Pancreas (tissue), 10 donors: ENCODE measurements around the gene SMARCB1. TPM values are rescaled to one million over a fixed set of nuclear protein-coding genes. Genes with fewer than 3 reads are reported as not detected.
A peak's percentile ranks its signal among the peaks of the same experiment; 100 is the strongest.

Experiments used
- ATAC-seq, 4 donors: fragments of 200-7000 bp; cut with Tn5 transposase; one replicate each; pipeline versions ENCODE4 v1.8.0 to v1.9.1; 2020; ENCODE audit warnings: mild to moderate bottlenecking in 4 of 4, moderate library complexity in 4 of 4
- DNase-seq, 6 donors: peaks; one replicate each; pipeline ENCODE4 v3.0.0-alpha.2; 2020
- FAIRE-seq: peaks from 2 replicates; lab custom pipeline; 2012; peaks lifted over from hg19 to GRCh38; lab: Jason Lieb, UNC
- H3K27ac ChIP-seq, 4 donors: fragments of 200-600 bp; sonication (generic); 1 replicate in 3 of 4; 2 replicates in 1 of 4; pipeline versions ENCODE4 v1.5.0 to v1.8.0; 2020
- H3K27me3 ChIP-seq, 4 donors: fragments of 200-600 bp; one replicate each; pipeline ENCODE4 v1.8.0; 2021
- H3K36me3 ChIP-seq, 3 donors: fragments of 200-600 bp; sonication (generic) in 1 of 3; one replicate each; pipeline versions ENCODE4 v1.5.0 to v1.8.0; 2020 to 2021
- H3K4me1 ChIP-seq, 3 donors: fragments of 200-600 bp; one replicate each; pipeline ENCODE4 v1.8.0; 2021
- H3K4me3 ChIP-seq, 4 donors: fragments of 200-600 bp; sonication (generic) in 2 of 4; one replicate each; pipeline versions ENCODE4 v1.5.0 to v1.8.0; 2020 to 2021
- H3K9me3 ChIP-seq, 4 donors: fragments of 200-600 bp; one replicate each; pipeline ENCODE4 v1.8.0; 2021
- WGBS, 2 donors: extraction: QIAGEN DNeasy Blood & Tissue Kit; methylation state at CpG; one replicate each; pipeline ENCODE4 v1.1.7; 2013; 5-methylcytosine and 5-hydroxymethylcytosine counted together
- intact Hi-C, 3 donors: fragments of 100-400 bp; cut with DNase I; formaldehyde crosslinking; loops; one replicate each; pipeline versions ENCODE4 v1.11.1 to v1.14.2; 2022
- polyA plus RNA-seq, 2 donors: library from polyadenylated mRNA; stranded (reverse); fragments of 200-250 nt; gene quantifications; one replicate each; pipeline ENCODE4 v1.2.3, GENCODE V29; 2013
- total RNA-seq, 6 donors: library from RNA; stranded (reverse); fragmentation: NEBNext Ultra II Directional in 4 of 6; extraction: Animal tissue kit (Norgen Biotek cat#: 25700) in 4 of 6; gene quantifications; one replicate each; pipeline versions ENCODE4 v1.2.1 to v1.2.4, GENCODE V29; 2021 to 2023
- TF ChIP-seq, protein P1 (sequence below), 4 donors: fragments of 200-600 bp; sonication (generic) in 3 of 4; IDR thresholded peaks; one replicate each; pipeline versions ENCODE4 v1.5.0 to v1.8.0; 2021; ENCODE audit warnings: antibody characterized with exemption in 4 of 4
- donor health status: healthy with polysubstance abuse.
- donor health status: DM: no; HTN: no; CAD: no; lungs with moderate emphysema.
- donor health status: DM: no; HTN: no; CAD: no.
- donor health status: control.
- donor health status: control.
- donor health status: Bipolar disorder and iron deficiency.
- donor health status: DM: yes; HTN: yes; CAD: no.
- donor health status: DM: no; HTN: no; CAD: no.
- donor health status: DM: no; HTN: no; CAD: no.
- donor health status: DM: yes; HTN: yes; CAD: no.

Gene SMARCB1
- total and polyA plus RNA-seq, 8 donors = 25.2 to 37.1 (median 30.4) TPM

DNA sequence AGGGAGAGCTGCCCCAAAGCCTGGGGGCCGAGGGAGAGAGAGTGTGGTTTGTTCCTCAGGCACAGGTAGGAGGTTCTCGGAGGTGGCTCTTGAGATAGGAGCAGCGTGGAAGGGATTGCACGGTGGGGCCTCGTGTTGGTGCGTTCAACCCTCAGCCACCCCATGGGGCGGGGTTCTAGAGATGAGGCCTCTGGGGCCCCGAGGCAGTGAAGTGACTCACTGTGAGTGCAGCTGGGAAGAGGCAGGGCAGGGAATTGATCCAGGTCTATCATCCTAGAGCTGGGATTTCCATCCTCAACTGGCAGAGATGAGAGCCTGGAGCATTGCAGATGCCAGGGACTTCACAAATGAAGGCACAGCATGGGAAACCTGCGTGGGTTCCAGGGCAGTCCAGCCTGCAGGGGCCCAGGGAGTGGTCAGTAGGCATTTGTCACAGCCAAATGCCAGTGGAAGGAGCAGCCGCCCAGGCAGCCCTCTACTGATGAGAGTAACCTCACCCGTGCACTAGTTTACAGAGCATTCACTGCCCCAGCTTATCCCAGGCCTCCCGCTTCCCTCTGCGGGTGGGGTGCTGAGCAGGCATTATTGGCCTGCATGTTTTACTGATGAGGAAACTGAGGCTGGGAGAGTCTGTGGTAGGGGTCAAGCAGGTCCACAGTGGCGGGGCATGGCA lies 5.1 kb upstream of the SMARCB1 start:
- Histone ChIP-seq H3K9me3 (no peaks in the 10 kb centered on the region), H3K4me3 (no peak overlapping the region), H3K27me3 (no peaks in the 10 kb centered on the region), H3K36me3 (no peaks in the 10 kb centered on the region), H3K4me1 (peaks cover 7 to 13% (median 8%) of the 10 kb centered on the region in 3 donors), H3K27ac (no peak overlapping the region)
- ATAC-seq (no peak), FAIRE-seq (no peak), DNase-seq (no peak)
- TF ChIP-seq, protein P1, sequence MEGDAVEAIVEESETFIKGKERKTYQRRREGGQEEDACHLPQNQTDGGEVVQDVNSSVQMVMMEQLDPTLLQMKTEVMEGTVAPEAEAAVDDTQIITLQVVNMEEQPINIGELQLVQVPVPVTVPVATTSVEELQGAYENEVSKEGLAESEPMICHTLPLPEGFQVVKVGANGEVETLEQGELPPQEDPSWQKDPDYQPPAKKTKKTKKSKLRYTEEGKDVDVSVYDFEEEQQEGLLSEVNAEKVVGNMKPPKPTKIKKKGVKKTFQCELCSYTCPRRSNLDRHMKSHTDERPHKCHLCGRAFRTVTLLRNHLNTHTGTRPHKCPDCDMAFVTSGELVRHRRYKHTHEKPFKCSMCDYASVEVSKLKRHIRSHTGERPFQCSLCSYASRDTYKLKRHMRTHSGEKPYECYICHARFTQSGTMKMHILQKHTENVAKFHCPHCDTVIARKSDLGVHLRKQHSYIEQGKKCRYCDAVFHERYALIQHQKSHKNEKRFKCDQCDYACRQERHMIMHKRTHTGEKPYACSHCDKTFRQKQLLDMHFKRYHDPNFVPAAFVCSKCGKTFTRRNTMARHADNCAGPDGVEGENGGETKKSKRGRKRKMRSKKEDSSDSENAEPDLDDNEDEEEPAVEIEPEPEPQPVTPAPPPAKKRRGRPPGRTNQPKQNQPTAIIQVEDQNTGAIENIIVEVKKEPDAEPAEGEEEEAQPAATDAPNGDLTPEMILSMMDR (IDR thresholded peaks at IDR 0.05) = no peak
- WGBS, 2 donors = 83 to 89% methylated on average over 14 of the region's 14 CpGs
- intact Hi-C loops = no loop called here

DNA sequence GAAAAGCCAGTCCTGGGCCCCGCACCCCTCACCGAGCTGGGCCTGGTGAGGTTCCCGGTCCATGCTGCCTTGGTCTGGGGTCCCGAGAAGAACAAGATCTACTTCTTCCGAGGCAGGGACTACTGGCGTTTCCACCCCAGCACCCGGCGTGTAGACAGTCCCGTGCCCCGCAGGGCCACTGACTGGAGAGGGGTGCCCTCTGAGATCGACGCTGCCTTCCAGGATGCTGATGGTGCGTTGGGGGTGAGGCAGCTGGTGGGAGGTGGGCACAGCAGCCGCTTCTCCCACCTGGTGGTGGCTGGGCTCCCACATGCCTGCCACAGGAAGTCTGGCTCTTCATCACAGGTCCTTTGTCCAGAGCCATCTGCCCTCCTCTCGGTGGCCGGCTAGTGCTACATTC lies 4.5 kb upstream of the SMARCB1 start:
- peaks cover 7 to 13% (median 8%) of the 10 kb centered on the region in 3 donors for H3K4me1 ChIP-seq
- no peak for ATAC-seq
- FAIRE-seq = no peak
- H3K9me3 ChIP-seq = no peaks in the 10 kb centered on the region
- H3K27ac ChIP-seq = no peak overlapping the region
- 88 to 92% methylated on average over 16 of the region's 16 CpGs for WGBS, 2 donors
- H3K36me3 ChIP-seq = no peaks in the 10 kb centered on the region
- intact Hi-C loops = no loop called here
- no peak overlapping the region for H3K4me3 ChIP-seq
- TF ChIP-seq, protein P1 (IDR thresholded peaks at IDR 0.05) = no peak
- H3K27me3 ChIP-seq = no peaks in the 10 kb centered on the region
- DNase-seq = no peak

DNA sequence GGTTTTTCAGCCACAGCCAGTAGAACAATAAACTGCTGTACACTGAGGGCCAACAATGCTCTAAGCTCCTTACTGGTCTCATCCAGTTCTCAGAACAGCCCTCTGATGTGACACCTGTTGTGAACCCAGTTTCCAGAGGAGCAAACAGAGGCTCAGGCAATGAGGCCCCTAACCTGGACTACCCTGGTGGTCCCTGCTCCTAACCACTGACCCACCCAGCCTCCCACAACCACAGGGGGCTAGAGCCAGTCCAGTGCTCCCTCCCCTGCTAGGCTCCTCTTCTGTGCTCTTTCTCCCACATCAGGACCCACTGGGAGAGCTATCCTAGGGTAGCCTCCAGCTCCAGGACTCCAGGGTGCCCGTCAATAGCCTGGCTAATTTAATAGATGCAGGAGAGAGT lies 4.1 kb upstream of the SMARCB1 start:
- H3K36me3 ChIP-seq = no peaks in the 10 kb centered on the region
- no peaks in the 10 kb centered on the region for H3K9me3 ChIP-seq
- no peak for DNase-seq
- peaks cover 7 to 13% (median 8%) of the 10 kb centered on the region in 3 donors for H3K4me1 ChIP-seq
- no peaks in the 10 kb centered on the region for H3K27me3 ChIP-seq
- no peak overlapping the region for H3K4me3 ChIP-seq
- TF ChIP-seq, protein P1 (IDR thresholded peaks at IDR 0.05) = no peak
- no peak for FAIRE-seq
- no peak overlapping the region for H3K27ac ChIP-seq
- 77 to 96% methylated on average over 1 of the region's 1 CpG for WGBS, 2 donors
- intact Hi-C loops = no loop called here
- no peak for ATAC-seq

DNA sequence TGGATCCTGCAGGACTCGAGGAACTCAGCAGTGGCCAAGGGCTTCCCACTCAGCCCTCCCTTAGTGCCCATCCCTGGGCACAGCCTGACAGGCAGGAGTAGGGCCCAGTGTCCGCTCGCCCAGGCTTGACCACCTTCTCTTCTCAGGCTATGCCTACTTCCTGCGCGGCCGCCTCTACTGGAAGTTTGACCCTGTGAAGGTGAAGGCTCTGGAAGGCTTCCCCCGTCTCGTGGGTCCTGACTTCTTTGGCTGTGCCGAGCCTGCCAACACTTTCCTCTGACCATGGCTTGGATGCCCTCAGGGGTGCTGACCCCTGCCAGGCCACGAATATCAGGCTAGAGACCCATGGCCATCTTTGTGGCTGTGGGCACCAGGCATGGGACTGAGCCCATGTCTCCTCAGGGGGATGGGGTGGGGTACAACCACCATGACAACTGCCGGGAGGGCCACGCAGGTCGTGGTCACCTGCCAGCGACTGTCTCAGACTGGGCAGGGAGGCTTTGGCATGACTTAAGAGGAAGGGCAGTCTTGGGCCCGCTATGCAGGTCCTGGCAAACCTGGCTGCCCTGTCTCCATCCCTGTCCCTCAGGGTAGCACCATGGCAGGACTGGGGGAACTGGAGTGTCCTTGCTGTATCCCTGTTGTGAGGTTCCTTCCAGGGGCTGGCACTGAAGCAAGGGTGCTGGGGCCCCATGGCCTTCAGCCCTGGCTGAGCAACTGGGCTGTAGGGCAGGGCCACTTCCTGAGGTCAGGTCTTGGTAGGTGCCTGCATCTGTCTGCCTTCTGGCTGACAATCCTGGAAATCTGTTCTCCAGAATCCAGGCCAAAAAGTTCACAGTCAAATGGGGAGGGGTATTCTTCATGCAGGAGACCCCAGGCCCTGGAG lies 3.3 kb upstream of the SMARCB1 start:
- intact Hi-C loops = no loop called here
- Histone ChIP-seq H3K27ac (peak overlapping the region in 2 of 4 donors; percentile 2 to 11), H3K9me3 (no peaks in the 10 kb centered on the region), H3K4me1 (peaks cover 8 to 21% (median 12%) of the 10 kb centered on the region in 3 donors), H3K27me3 (no peaks in the 10 kb centered on the region), H3K36me3 (no peaks in the 10 kb centered on the region), H3K4me3 (no peak overlapping the region)
- ATAC-seq (no peak), DNase-seq (no peak), FAIRE-seq (no peak)
- 70 to 76% methylated on average over 15 of the region's 15 CpGs for WGBS, 2 donors
- TF ChIP-seq, protein P1 (IDR thresholded peaks at IDR 0.05) = no peak
